Left kidney (tissue), 1 donor: ENCODE results near the gene CRACR2A. TPM values are rescaled to one million over a fixed set of nuclear protein-coding genes. Genes with fewer than 3 reads are reported as not detected.

ENCODE experiments used
- polyA plus RNA-seq: library from polyadenylated mRNA; unstranded; fragments of 120-200 nt; gene quantifications from one replicate; pipeline ENCODE4 v1.2.1, GENCODE V29; 2013; ENCODE audit not compliant: insufficient read length

The CRACR2A gene
- polyA plus RNA-seq, 1 donor = 2.0 TPM

Other genes starting within 250 kb of the CRACR2A start
- gene PARP11, start 120.3 kb upstream of the CRACR2A start, polyA plus RNA-seq = 22.1 TPM